Panc1 (cell line): ENCODE data around the gene ADGRD1. TPM values are rescaled to one million over a fixed set of nuclear protein-coding genes. Genes with fewer than 3 reads are reported as not detected.

Experiments
- ATAC-seq: fragments of 200-7000 bp; cut with Tn5 transposase; 2 replicates; pipeline ENCODE4 v1.9.1; 2020; ENCODE audit warnings: mild to moderate bottlenecking, moderate library complexity
- BruUV-seq: library from RNA; stranded (reverse); fragments of 400-500 nt; replicated peaks from 2 replicates; lab custom pipeline; 2021; lab: Mats Ljungman, UMichigan
- CTCF ChIA-PET: fragments of 300-600 bp; sonication (Branson Sonifier 250); formaldehyde crosslinking; loops from one replicate; lab custom pipeline; 2022; ENCODE audit warnings: antibody characterized with exemption; lab: Charles Lee
- POLR2A ChIA-PET: fragments of 300-600 bp; sonication (Branson Sonifier 250); formaldehyde crosslinking; loops from one replicate; lab custom pipeline; 2022; ENCODE audit warnings: antibody characterized with exemption; lab: Charles Lee
- DNase-seq: peaks from one replicate; pipeline ENCODE4 v3.0.0-alpha.2; 2010; ENCODE audit warnings: low read depth, low spot score
- H3K27ac ChIP-seq: 2 replicates; pipeline ENCODE4 v1.5.1; 2011; ENCODE audit warnings: mild to moderate bottlenecking, low read length, inconsistent platforms
- H3K27me3 ChIP-seq: fragments of 200-500 bp; sonication (Bioruptor generic); 2 replicates; pipeline ENCODE4 v1.6.0; 2014; ENCODE audit warnings: low read length, inconsistent platforms; ENCODE audit not compliant: control insufficient read depth, insufficient read depth
- H3K36me3 ChIP-seq: fragments of 200-500 bp; sonication (Bioruptor generic); 2 replicates; pipeline ENCODE4 v1.5.1; 2014; ENCODE audit warnings: inconsistent platforms, mild to moderate bottlenecking, low read length, moderate library complexity; ENCODE audit not compliant: control insufficient read depth, insufficient read depth
- H3K4me1 ChIP-seq: 2 replicates; pipeline ENCODE4 v1.5.1; 2011; ENCODE audit warnings: inconsistent platforms, mild to moderate bottlenecking, low read length, moderate library complexity; ENCODE audit not compliant: control insufficient read depth, insufficient read depth
- H3K4me3 ChIP-seq, 2 experiments: 2 replicates each; pipeline ENCODE4 v1.5.1; 2011 to 2012; ENCODE audit warnings: low read depth in 2 of 2, low read length in 2 of 2, mild to moderate bottlenecking in 2 of 2, inconsistent platforms in 1 of 2, moderate library complexity in 1 of 2
- H3K9me3 ChIP-seq: fragments of 200-500 bp; sonication (Bioruptor generic); 2 replicates; pipeline ENCODE4 v1.5.1; 2014; ENCODE audit warnings: low read depth, mild to moderate bottlenecking, inconsistent platforms, low read length, moderate library complexity; ENCODE audit not compliant: control insufficient read depth, insufficient read depth
- POLR2AphosphoS5 ChIP-seq: IDR thresholded peaks from 2 replicates; pipeline ENCODE4 v1.6.1; 2012; ENCODE audit warnings: mild to moderate bottlenecking, low read depth, low read length, moderate library complexity
- REST ChIP-seq, 2 experiments: IDR thresholded peaks; 2 replicates each; pipeline ENCODE4 v1.6.1; 2011 to 2012; ENCODE audit warnings: low read depth in 2 of 2, control low read depth in 1 of 2, low read length in 1 of 2, mild to moderate bottlenecking in 1 of 2, moderate library complexity in 1 of 2; ENCODE audit not compliant: insufficient read depth in 1 of 2
- SIN3A ChIP-seq: IDR thresholded peaks from 2 replicates; pipeline ENCODE4 v1.6.1; 2012; ENCODE audit warnings: low read depth, mild to moderate bottlenecking, low read length, moderate library complexity, borderline replicate concordance; ENCODE audit not compliant: insufficient read depth
- TCF7L2 ChIP-seq: IDR thresholded peaks from 2 replicates; pipeline ENCODE4 v1.6.1; 2011; ENCODE audit warnings: mild to moderate bottlenecking, low read depth, low read length, inconsistent platforms
- in situ Hi-C: cut with HindIII; loops from 2 replicates; pipeline ENCODE4 v1.10.0; 2016; ENCODE audit warnings: low sequenced_read_pairs, low pct_unique_long_range_greater_than_20kb
- intact Hi-C: fragments of 100-400 bp; cut with micrococcal nuclease; formaldehyde crosslinking; loops from one replicate; pipeline ENCODE4 v1.10.0; 2022; ENCODE audit not compliant: unreplicated experiment
- total RNA-seq: library from RNA; stranded (reverse); gene quantifications from one replicate; pipeline ENCODE4 v1.2.1, GENCODE V29; 2021; ENCODE audit not compliant: unreplicated experiment
- TF ChIP-seq, protein P1 (sequence below): fragments of 450-650 bp; IDR thresholded peaks from 2 replicates; pipeline ENCODE4 v1.5.1; 2017; ENCODE audit warnings: mild to moderate bottlenecking

Gene ADGRD1
- total RNA-seq, 1 experiment from 2014 or later, result 0.21 TPM

- in situ Hi-C loops, result no loop called here
- POLR2A ChIA-PET, result no interaction called here
- no peak overlapping the region for H3K4me3 ChIP-seq
- no peak overlapping the region for H3K27ac ChIP-seq
- intact Hi-C loops, result no loop called here
- H3K4me1 ChIP-seq, result no peaks in the 10 kb centered on the region
- ATAC-seq, result no peak
- CTCF ChIA-PET, result no interaction called here
- no peak for DNase-seq
- no peaks in the 10 kb centered on the region for H3K36me3 ChIP-seq
- BruUV-seq, result no TSS peak
- TF ChIP-seq REST (IDR thresholded peaks at IDR 0.05; ENCODE audit: insufficient read depth in 1 of 2, low read depth in 2 of 2, low read length in 1 of 2), result no peak
- no peak for TF ChIP-seq TCF7L2
- no peak for TF ChIP-seq SIN3A
- TF ChIP-seq, protein P1, sequence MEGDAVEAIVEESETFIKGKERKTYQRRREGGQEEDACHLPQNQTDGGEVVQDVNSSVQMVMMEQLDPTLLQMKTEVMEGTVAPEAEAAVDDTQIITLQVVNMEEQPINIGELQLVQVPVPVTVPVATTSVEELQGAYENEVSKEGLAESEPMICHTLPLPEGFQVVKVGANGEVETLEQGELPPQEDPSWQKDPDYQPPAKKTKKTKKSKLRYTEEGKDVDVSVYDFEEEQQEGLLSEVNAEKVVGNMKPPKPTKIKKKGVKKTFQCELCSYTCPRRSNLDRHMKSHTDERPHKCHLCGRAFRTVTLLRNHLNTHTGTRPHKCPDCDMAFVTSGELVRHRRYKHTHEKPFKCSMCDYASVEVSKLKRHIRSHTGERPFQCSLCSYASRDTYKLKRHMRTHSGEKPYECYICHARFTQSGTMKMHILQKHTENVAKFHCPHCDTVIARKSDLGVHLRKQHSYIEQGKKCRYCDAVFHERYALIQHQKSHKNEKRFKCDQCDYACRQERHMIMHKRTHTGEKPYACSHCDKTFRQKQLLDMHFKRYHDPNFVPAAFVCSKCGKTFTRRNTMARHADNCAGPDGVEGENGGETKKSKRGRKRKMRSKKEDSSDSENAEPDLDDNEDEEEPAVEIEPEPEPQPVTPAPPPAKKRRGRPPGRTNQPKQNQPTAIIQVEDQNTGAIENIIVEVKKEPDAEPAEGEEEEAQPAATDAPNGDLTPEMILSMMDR, result no peak
- TF ChIP-seq POLR2AphosphoS5, result no peak
- H3K9me3 ChIP-seq, result no peaks in the 10 kb centered on the region
- peaks cover 2% of the 10 kb centered on the region; the same call in 1 of the 2 replicates for H3K27me3 ChIP-seq
Measured at GRCh38 chr12:131074221-131075083, 120.7 kb downstream of the ADGRD1 start.

GRCh38 chr12:131075194-131075593 is 121.5 kb downstream of the ADGRD1 start:
- DNase-seq, result no peak
- intact Hi-C loops (no loop called here), in situ Hi-C loops (no loop called here)
- ATAC-seq, result no peak
- Histone ChIP-seq H3K9me3 (no peaks in the 10 kb centered on the region), H3K36me3 (no peaks in the 10 kb centered on the region), H3K4me1 (no peaks in the 10 kb centered on the region), H3K4me3 (no peak overlapping the region), H3K27me3 (peaks cover 4% of the 10 kb centered on the region), H3K27ac (no peak overlapping the region)
- BruUV-seq, result no TSS peak
- ChIA-PET POLR2A (no interaction called here), CTCF (no interaction called here)
- no peak for TF ChIP-seq REST (IDR thresholded peaks at IDR 0.05; ENCODE audit: insufficient read depth in 1 of 2, low read depth in 2 of 2, low read length in 1 of 2)
- TF ChIP-seq, protein P1, result no peak
- no peak for TF ChIP-seq SIN3A
- no peak for TF ChIP-seq POLR2AphosphoS5
- no peak for TF ChIP-seq TCF7L2
